Sigmoid colon (tissue), 7 donors: ENCODE results near the gene MYL7. TPM values are rescaled to one million over a fixed set of nuclear protein-coding genes. Genes with fewer than 3 reads are reported as not detected.

Source experiments
- DNase-seq: peaks from one replicate; pipeline ENCODE4 v3.0.0-alpha.2; 2019
- H3K27ac ChIP-seq, 4 donors: fragments of 200-600 bp; sonication (generic); one replicate each; pipeline ENCODE4 v1.5.1; 2016 to 2019; ENCODE audit warnings: mild to moderate bottlenecking in 1 of 4
- H3K27me3 ChIP-seq, 3 donors: fragments of 200-600 bp; sonication (generic); one replicate each; pipeline ENCODE4 v1.5.1; 2019; ENCODE audit warnings: mild to moderate bottlenecking in 1 of 3
- H3K36me3 ChIP-seq, 4 donors: fragments of 200-600 bp; sonication (generic); one replicate each; pipeline ENCODE4 v1.5.1; 2016 to 2019
- H3K4me1 ChIP-seq, 4 donors: fragments of 200-600 bp; sonication (generic); one replicate each; pipeline ENCODE4 v1.5.1; 2017 to 2019
- H3K4me3 ChIP-seq, 4 donors: fragments of 200-600 bp; sonication (generic); one replicate each; pipeline ENCODE4 v1.5.1; 2017 to 2019; ENCODE audit warnings: mild to moderate bottlenecking in 2 of 4, moderate library complexity in 1 of 4
- H3K9me3 ChIP-seq, 4 donors: fragments of 200-600 bp in 3 of 4; sonication (generic) in 3 of 4; one replicate each; pipeline versions ENCODE4 v1.5.1 to v1.6.1; 2013 to 2019
- CTCF ChIP-seq, 4 experiments: fragments of 450-650 bp in 3 of 4; fragments of 200-600 bp in 1 of 4; IDR thresholded peaks; one replicate each; pipeline ENCODE4 v1.5.1; 2016 to 2019; ENCODE audit warnings: antibody characterized with exemption in 4 of 4, mild to moderate bottlenecking in 3 of 4, moderate library complexity in 2 of 4
- EP300 ChIP-seq, 4 donors: sonication (generic); formaldehyde crosslinking; IDR thresholded peaks; one replicate each; pipeline ENCODE4 v1.6.1; 2017; ENCODE audit warnings: antibody characterized with exemption in 4 of 4
- POLR2A ChIP-seq, 2 donors: fragments of 450-650 bp; IDR thresholded peaks; one replicate each; pipeline ENCODE4 v1.6.1; 2016; ENCODE audit warnings: antibody characterized with exemption in 2 of 2, mild to moderate bottlenecking in 2 of 2, moderate library complexity in 2 of 2
- POLR2AphosphoS5 ChIP-seq, 4 donors: sonication (generic); formaldehyde crosslinking; IDR thresholded peaks; one replicate each; pipeline ENCODE4 v1.6.1; 2017; ENCODE audit warnings: antibody characterized with exemption in 4 of 4
- WGBS, 2 donors: extraction: QIAGEN DNeasy Blood & Tissue Kit; methylation state at CpG; one replicate each; pipeline ENCODE4 v1.1.7; 2013; 5-methylcytosine and 5-hydroxymethylcytosine counted together
- intact Hi-C: fragments of 100-400 bp; cut with DNase I; formaldehyde crosslinking; loops from one replicate; pipeline ENCODE4 v1.15.1; 2023
- polyA plus RNA-seq, 3 donors: library from polyadenylated mRNA; stranded (reverse); fragments of 200-250 nt; gene quantifications; one replicate each; pipeline ENCODE4 v1.2.3, GENCODE V29; 2013
- small RNA-seq, 3 donors: library from RNA; depleted of rRNA; stranded (forward); fragments of <200 nt; gene quantifications; one replicate each; pipeline ENCODE3, GENCODE V24; 2016
- total RNA-seq, 4 donors: library from RNA; depleted of rRNA; stranded (reverse); fragments of >200 nt; gene quantifications; one replicate each; pipeline ENCODE4 v1.1.0, GENCODE V29; 2016
- donor health status: healthy with polysubstance abuse.
- donor health status: Bipolar disorder and iron deficiency.
- donor health status: healthy.

Gene MYL7
- total and polyA plus RNA-seq, 7 donors: 0.39 to 7.2 TPM; not detected in 5

GRCh38 chr7:44095781-44096180 lies 45.4 kb downstream of the MYL7 start:
- DNase-seq: no peak
- 94 to 97% methylated on average over 3 of the region's 3 CpGs for WGBS, 2 donors

GRCh38 chr7:44094883-44095592 lies 46.1 kb downstream of the MYL7 start:
- Histone ChIP-seq H3K27ac (peak overlapping the region in 1 of 4 donors; percentile 12), H3K4me1 (peaks cover 0 to 18% (median 0%) of the 10 kb centered on the region in 4 donors), H3K36me3 (no peaks in the 10 kb centered on the region), H3K4me3 (no peak overlapping the region), H3K27me3 (no peaks in the 10 kb centered on the region), H3K9me3 (no peaks in the 10 kb centered on the region)
- intact Hi-C loops: no loop called here
- no peak for TF ChIP-seq POLR2A (IDR thresholded peaks at IDR 0.05)
- no peak for TF ChIP-seq CTCF (IDR thresholded peaks at IDR 0.05)
- no peak for TF ChIP-seq POLR2AphosphoS5 (IDR thresholded peaks at IDR 0.05)
- no peak for TF ChIP-seq EP300 (IDR thresholded peaks at IDR 0.05)
- WGBS, 2 donors: 71 to 79% methylated on average over 2 of the region's 2 CpGs
- DNase-seq: no peak

More at GRCh38 chr7:44095781-44096180, 45.4 kb downstream of the MYL7 start:
- TF ChIP-seq POLR2A (IDR thresholded peaks at IDR 0.05): no peak
- no peak for TF ChIP-seq CTCF (IDR thresholded peaks at IDR 0.05)
- TF ChIP-seq POLR2AphosphoS5 (IDR thresholded peaks at IDR 0.05): no peak
- no peak for TF ChIP-seq EP300 (IDR thresholded peaks at IDR 0.05)
- no peak overlapping the region for H3K27ac ChIP-seq
- no peaks in the 10 kb centered on the region for H3K9me3 ChIP-seq
- H3K36me3 ChIP-seq: no peaks in the 10 kb centered on the region
- H3K4me3 ChIP-seq: no peak overlapping the region
- H3K4me1 ChIP-seq: peaks cover 0 to 12% (median 0%) of the 10 kb centered on the region in 4 donors
- intact Hi-C loops: no loop called here
- H3K27me3 ChIP-seq: no peaks in the 10 kb centered on the region

- H3K36me3 ChIP-seq: no peaks in the 10 kb centered on the region
- DNase-seq: no peak
- TF ChIP-seq CTCF (IDR thresholded peaks at IDR 0.05) (no peak), POLR2AphosphoS5 (IDR thresholded peaks at IDR 0.05) (no peak), EP300 (IDR thresholded peaks at IDR 0.05) (no peak), POLR2A (IDR thresholded peaks at IDR 0.05) (no peak)
- peaks cover 0 to 21% (median 0%) of the 10 kb centered on the region in 4 donors for H3K4me1 ChIP-seq
- H3K4me3 ChIP-seq: no peak overlapping the region
- H3K9me3 ChIP-seq: no peaks in the 10 kb centered on the region
- no peaks in the 10 kb centered on the region for H3K27me3 ChIP-seq
- WGBS, 2 donors: 59 to 80% methylated on average over 2 of the region's 2 CpGs
- peak overlapping the region in 1 of 4 donors; percentile 12 for H3K27ac ChIP-seq
- intact Hi-C loops: no loop called here
Observed at GRCh38 chr7:44094365-44094764, 46.8 kb downstream of the MYL7 start.

- H3K27me3 ChIP-seq: no peaks in the 10 kb centered on the region
- no peak overlapping the region for H3K27ac ChIP-seq
- no peak for DNase-seq
- H3K9me3 ChIP-seq: no peaks in the 10 kb centered on the region
- H3K4me1 ChIP-seq: peaks cover 0 to 28% (median 5%) of the 10 kb centered on the region in 4 donors
- intact Hi-C loops: no loop called here
- no peaks in the 10 kb centered on the region for H3K36me3 ChIP-seq
- no peak overlapping the region for H3K4me3 ChIP-seq
- WGBS, 2 donors: 78 to 82% methylated on average over 6 of the region's 6 CpGs
- TF ChIP-seq POLR2A (IDR thresholded peaks at IDR 0.05): no peak
- TF ChIP-seq POLR2AphosphoS5 (IDR thresholded peaks at IDR 0.05): no peak
- no peak for TF ChIP-seq CTCF (IDR thresholded peaks at IDR 0.05)
- TF ChIP-seq EP300 (IDR thresholded peaks at IDR 0.05): no peak
Observed at GRCh38 chr7:44093102-44093641, 48.0 kb downstream of the MYL7 start.

Small RNA genes within 50 kb of the gene (small RNA-seq; reads per million reads assigned to genes)
- 0 reads per million in 3 donors for gene RNA5SP230

Other genes with a start within 250 kb of the MYL7 start
- gene URGCP, start 234.7 kb downstream of the MYL7 start, total RNA-seq: 10 to 100 TPM; 18.4 to 32.7 (median 24.0) TPM
- 10 to 100 TPM; 18.0 to 28.8 (median 21.5) TPM for gene URGCP, start 234.7 kb downstream of the MYL7 start, polyA plus RNA-seq
- 10 to 100 TPM; 24.0 to 37.1 (median 28.5) TPM for gene UBE2D4, start 214.9 kb downstream of the MYL7 start, total RNA-seq
- 10 to 100 TPM in 2 of 3 donors, 1 to 10 TPM in 1; 7.5 to 14.1 (median 13.8) TPM for gene UBE2D4, start 214.9 kb downstream of the MYL7 start, polyA plus RNA-seq
- not detected for gene SPDYE1, start 143.4 kb downstream of the MYL7 start, total RNA-seq
- gene SPDYE1, start 143.4 kb downstream of the MYL7 start, polyA plus RNA-seq: not detected
- gene DBNL, start 96.6 kb downstream of the MYL7 start, total RNA-seq: 100 to 1,000 TPM in 1 of 4 donors, 10 to 100 TPM in 3; 76.7 to 124 (median 86.6) TPM
- gene DBNL, start 96.6 kb downstream of the MYL7 start, polyA plus RNA-seq: 100 to 1,000 TPM in 2 of 3 donors, 10 to 100 TPM in 1; 91.9 to 149 (median 102) TPM
- 1 to 10 TPM in 2 of 4 donors, under 1 TPM in 2; 0.71 to 2.1 (median 1.1) TPM for gene PGAM2, start 75.8 kb downstream of the MYL7 start, total RNA-seq
- gene PGAM2, start 75.8 kb downstream of the MYL7 start, polyA plus RNA-seq: 1 to 10 TPM in 2 of 3 donors, not detected in 1; 1.2 to 3.0 TPM
- gene POLM, start 58.8 kb downstream of the MYL7 start, total RNA-seq: 10 to 100 TPM; 17.5 to 39.9 (median 24.8) TPM
- gene POLM, start 58.8 kb downstream of the MYL7 start, polyA plus RNA-seq: 10 to 100 TPM in 1 of 3 donors, 1 to 10 TPM in 2; 5.5 to 23.4 (median 9.6) TPM
- gene AEBP1, start 37.0 kb downstream of the MYL7 start, total RNA-seq: 100 to 1,000 TPM in 2 of 4 donors, 10 to 100 TPM in 2; 74.6 to 182 (median 128) TPM
- 10 to 100 TPM in 2 of 3 donors, 1 to 10 TPM in 1; 2.5 to 37.7 (median 12.0) TPM for gene AEBP1, start 37.0 kb downstream of the MYL7 start, polyA plus RNA-seq
- 10 to 100 TPM; 20.3 to 40.5 (median 29.5) TPM for gene POLD2, start 17.8 kb downstream of the MYL7 start, total RNA-seq
- gene POLD2, start 17.8 kb downstream of the MYL7 start, polyA plus RNA-seq: 10 to 100 TPM; 31.9 to 91.2 (median 39.0) TPM
- gene GCK, start 48.1 kb upstream of the MYL7 start, total RNA-seq: 1 to 10 TPM in 2 of 4 donors, under 1 TPM in 1, not detected in 1; 0.27 to 1.8 (median 1.4) TPM
- gene GCK, start 48.1 kb upstream of the MYL7 start, polyA plus RNA-seq: under 1 TPM in 2 of 3 donors, not detected in 1; 0.32 to 0.60 TPM
- gene YKT6, start 59.6 kb upstream of the MYL7 start, total RNA-seq: 10 to 100 TPM; 39.2 to 50.1 (median 44.5) TPM
- gene YKT6, start 59.6 kb upstream of the MYL7 start, polyA plus RNA-seq: 10 to 100 TPM; 63.1 to 95.5 (median 73.3) TPM
- gene CAMK2B, start 184.3 kb upstream of the MYL7 start, total RNA-seq: 1 to 10 TPM in 3 of 4 donors, under 1 TPM in 1; 0.83 to 3.2 (median 1.9) TPM
- 1 to 10 TPM in 1 of 3 donors, under 1 TPM in 1, not detected in 1; 0.23 to 1.2 TPM for gene CAMK2B, start 184.3 kb upstream of the MYL7 start, polyA plus RNA-seq